Renal cortical epithelial cell (primary cell): ENCODE results near the gene CLK1. TPM values are rescaled to one million over a fixed set of nuclear protein-coding genes. Genes with fewer than 3 reads are reported as not detected.
"Not testable (repeated sequence)": the region's sequence is repeated elsewhere in the genome, so short reads cannot be mapped to it uniquely, and the experiment has no call there.

ENCODE experiments used
- DNase-seq: peaks from one replicate; pipeline ENCODE4 v3.0.0-alpha.2; 2011; ENCODE audit warnings: low read depth
- total RNA-seq: library from RNA; depleted of rRNA; stranded (reverse); fragments of >200 nt; gene quantifications from 2 replicates; pipeline ENCODE4 v1.2.3, GENCODE V29; 2014

Gene CLK1
- total RNA-seq, 1 donor from 2014 or later = 84.2 TPM

- no peak for DNase-seq
Measured at GRCh38 chr2:200851398-200852248, 12.8 kb downstream of the CLK1 start.

- no peak for DNase-seq
Measured at GRCh38 chr2:200850512-200851256, 13.8 kb downstream of the CLK1 start.

GRCh38 chr2:200847939-200848338 is 16.5 kb downstream of the CLK1 start:
- DNase-seq = no peak

GRCh38 chr2:200847269-200847668 is 17.2 kb downstream of the CLK1 start:
- DNase-seq = no peak

GRCh38 chr2:200845669-200846325 is 18.7 kb downstream of the CLK1 start:
- no peak for DNase-seq

- no peak for DNase-seq
Measured at GRCh38 chr2:200845194-200845593, 19.3 kb downstream of the CLK1 start.

- no peak for DNase-seq
Measured at GRCh38 chr2:200843993-200844948, 20.2 kb downstream of the CLK1 start.

- DNase-seq = no peak
Measured at GRCh38 chr2:200839513-200839912, 24.9 kb downstream of the CLK1 start.

GRCh38 chr2:200834701-200835100 is 29.8 kb downstream of the CLK1 start:
- no peak for DNase-seq

- DNase-seq = no peak
Measured at GRCh38 chr2:200829258-200829655, 35.2 kb downstream of the CLK1 start.

- no peak for DNase-seq
Measured at GRCh38 chr2:200828572-200829257, 35.7 kb downstream of the CLK1 start.

- no peak for DNase-seq
Measured at GRCh38 chr2:200828104-200828503, 36.4 kb downstream of the CLK1 start.

GRCh38 chr2:200821686-200822245 is 42.7 kb downstream of the CLK1 start:
- no peak for DNase-seq

- DNase-seq = no peak
Measured at GRCh38 chr2:200820573-200821234, 43.8 kb downstream of the CLK1 start.

- not testable (repeated sequence) for DNase-seq
Measured at GRCh38 chr2:200818732-200819131, 45.7 kb downstream of the CLK1 start.

GRCh38 chr2:200814917-200815316 is 49.5 kb downstream of the CLK1 start:
- no peak for DNase-seq

- no peak for DNase-seq
Measured at GRCh38 chr2:200814276-200814815, 50.1 kb downstream of the CLK1 start.

GRCh38 chr2:200812122-200813022 is 52.1 kb downstream of the CLK1 start:
- DNase-seq = peak; percentile 28
